IMR-90 (cell line): ENCODE results near the gene XRCC4. TPM values are rescaled to one million over a fixed set of nuclear protein-coding genes. Genes with fewer than 3 reads are reported as not detected.

Experiments
- ATAC-seq: fragments of 200-7000 bp; cut with Tn5 transposase; 2 replicates; pipeline ENCODE4 v1.9.1; 2020; ENCODE audit warnings: low read depth, mild to moderate bottlenecking, moderate library complexity
- BruUV-seq: library from RNA; stranded (reverse); fragments of 400-500 nt; replicated peaks from 2 replicates; lab custom pipeline; 2021; lab: Mats Ljungman, UMichigan
- CTCF ChIA-PET: fragments of 300-600 bp; formaldehyde crosslinking; extraction: SDS; loops from one replicate; lab custom pipeline; 2021; ENCODE audit warnings: antibody characterized with exemption; lab: Yijun Ruan, JAX
- POLR2A ChIA-PET: fragments of 300-600 bp; sonication (Branson Sonifier 250); formaldehyde crosslinking; loops from one replicate; lab custom pipeline; 2022; ENCODE audit warnings: antibody characterized with exemption; ENCODE audit not compliant: unreplicated experiment; lab: Charles Lee
- DNase-seq: peaks from one replicate; pipeline ENCODE4 v3.0.0; 2013
- H2AFZ ChIP-seq: replicated peaks from 2 replicates; pipeline ENCODE3; 2013; ENCODE audit warnings: low read length, mild to moderate bottlenecking; ENCODE audit not compliant: poor library complexity
- H2AK5ac ChIP-seq: 2 replicates; pipeline ENCODE4 v1.6.1; 2013; ENCODE audit warnings: low read depth, low read length, inconsistent platforms
- H2AK9ac ChIP-seq: replicated peaks from 2 replicates; pipeline ENCODE3; 2013; ENCODE audit warnings: mild to moderate bottlenecking, low read depth, low read length, moderate library complexity; ENCODE audit not compliant: poor library complexity
- H2BK120ac ChIP-seq: 2 replicates; pipeline ENCODE4 v1.6.1; 2013; ENCODE audit warnings: low read depth, low read length, inconsistent platforms
- H2BK15ac ChIP-seq: 3 replicates; pipeline ENCODE4 v1.6.1; 2013; ENCODE audit warnings: low read depth, low read length, inconsistent platforms
- H2BK20ac ChIP-seq: 2 replicates; pipeline ENCODE4 v1.6.1; 2013; ENCODE audit warnings: low read depth, mild to moderate bottlenecking, inconsistent platforms, low read length, moderate library complexity
- H2BK5ac ChIP-seq: 2 replicates; pipeline ENCODE4 v1.6.1; 2013; ENCODE audit warnings: mild to moderate bottlenecking, low read depth, low read length, inconsistent platforms; ENCODE audit not compliant: poor library complexity, severe bottlenecking
- H3K14ac ChIP-seq: replicated peaks from 2 replicates; pipeline ENCODE4 v1.6.1; 2013; ENCODE audit warnings: low read depth, low read length, inconsistent platforms
- H3K18ac ChIP-seq: 2 replicates; pipeline ENCODE4 v1.6.1; 2013; ENCODE audit warnings: low read depth, low read length, control low read depth
- H3K23ac ChIP-seq: 2 replicates; pipeline ENCODE4 v1.6.1; 2013; ENCODE audit warnings: low read depth, low read length, inconsistent platforms
- H3K27ac ChIP-seq: 2 replicates; pipeline ENCODE4 v1.5.1; 2013; ENCODE audit warnings: mild to moderate bottlenecking, control low read depth, low read length; ENCODE audit not compliant: insufficient read depth
- H3K27me3 ChIP-seq: 2 replicates; pipeline ENCODE4 v1.6.1; 2013; ENCODE audit warnings: low read length; ENCODE audit not compliant: control insufficient read depth, insufficient read depth
- H3K36me3 ChIP-seq: 2 replicates; pipeline ENCODE4 v1.6.1; 2013; ENCODE audit warnings: low read length, mixed read lengths; ENCODE audit not compliant: control insufficient read depth, insufficient read depth
- H3K4ac ChIP-seq: 2 replicates; pipeline ENCODE4 v1.6.1; 2013; ENCODE audit warnings: low read depth, low read length, inconsistent platforms
- H3K4me1 ChIP-seq: 2 replicates; pipeline ENCODE4 v1.6.1; 2013; ENCODE audit warnings: low read length, mixed read lengths; ENCODE audit not compliant: control insufficient read depth, insufficient read depth
- H3K4me2 ChIP-seq: 2 replicates; pipeline ENCODE4 v1.6.1; 2013; ENCODE audit warnings: low read depth, mild to moderate bottlenecking, control low read depth, low read length, moderate library complexity
- H3K4me3 ChIP-seq: 2 replicates; pipeline ENCODE4 v1.5.1; 2013; ENCODE audit warnings: low read depth, mild to moderate bottlenecking, control low read depth, low read length, moderate library complexity; ENCODE audit not compliant: insufficient read depth
- H3K56ac ChIP-seq: 2 replicates; pipeline ENCODE4 v1.6.1; 2013; ENCODE audit warnings: low read length, inconsistent platforms; ENCODE audit not compliant: insufficient read depth; ENCODE audit errors: extremely low read depth
- H3K79me1 ChIP-seq, 2 experiments: 2 replicates each; pipeline ENCODE4 v1.6.1; 2013; ENCODE audit warnings: low read length in 2 of 2, inconsistent platforms in 1 of 2, low read depth in 1 of 2
- H3K9ac ChIP-seq: 2 replicates; pipeline ENCODE4 v1.6.1; 2013; ENCODE audit warnings: low read depth, low read length, control low read depth
- H3K9me1 ChIP-seq: 2 replicates; pipeline ENCODE4 v1.6.1; 2013; ENCODE audit warnings: low read length, inconsistent platforms; ENCODE audit not compliant: insufficient read depth
- H3K9me3 ChIP-seq: 2 replicates; pipeline ENCODE4 v1.6.1; 2013; ENCODE audit warnings: low read length; ENCODE audit not compliant: control insufficient read depth, insufficient read depth
- H4K20me1 ChIP-seq: 2 replicates; pipeline ENCODE4 v1.6.1; 2013; ENCODE audit warnings: low read length, inconsistent platforms; ENCODE audit not compliant: insufficient read depth
- H4K5ac ChIP-seq: 2 replicates; pipeline ENCODE4 v1.6.1; 2013; ENCODE audit warnings: mild to moderate bottlenecking, low read depth, low read length, control low read depth
- H4K8ac ChIP-seq, 2 experiments: 2 replicates each; pipeline ENCODE4 v1.6.1; 2013; ENCODE audit warnings: low read depth in 2 of 2, low read length in 2 of 2, control low read depth in 1 of 2, inconsistent platforms in 1 of 2
- H4K91ac ChIP-seq: 2 replicates; pipeline ENCODE4 v1.6.1; 2013; ENCODE audit warnings: low read depth, low read length, inconsistent platforms; ENCODE audit not compliant: insufficient read depth
- CHD1 ChIP-seq: IDR thresholded peaks from 2 replicates; pipeline ENCODE4 v1.6.1; 2012; ENCODE audit warnings: low read depth, low read length, improper control_type of control experiment
- FOS ChIP-seq: fragments of 150-350 bp; IDR thresholded peaks from 2 replicates; pipeline ENCODE4 v1.6.1; 2016; ENCODE audit warnings: low read depth, low read length
- MXI1 ChIP-seq: IDR thresholded peaks from 2 replicates; pipeline ENCODE4 v1.6.1; 2012; ENCODE audit warnings: low read depth, mild to moderate bottlenecking, low read length, moderate library complexity, borderline replicate concordance
- NFE2L2 ChIP-seq: fragments of 150-350 bp; IDR thresholded peaks from 2 replicates; pipeline ENCODE4 v1.6.1; 2016; ENCODE audit warnings: low read depth, mild to moderate bottlenecking, low read length
- RAD21 ChIP-seq: IDR thresholded peaks from 2 replicates; pipeline ENCODE4 v1.6.1; 2012; ENCODE audit warnings: low read length, improper control_type of control experiment
- RCOR1 ChIP-seq: IDR thresholded peaks from 2 replicates; pipeline ENCODE4 v1.6.1; 2012; ENCODE audit warnings: mild to moderate bottlenecking, low read length, improper control_type of control experiment; ENCODE audit not compliant: insufficient replicate concordance
- USF2 ChIP-seq: fragments of 150-350 bp; IDR thresholded peaks from 2 replicates; pipeline ENCODE4 v1.6.1; 2017; ENCODE audit warnings: mild to moderate bottlenecking, antibody characterized with exemption, low read length, low read depth
- WGBS, 2 experiments: methylation state at CpG; one replicate each; pipeline versions ENCODE4 v1.1.5 to v1.1.7; 2013; ENCODE audit warnings: missing lambda C conversion rate in 2 of 2; ENCODE audit not compliant: insufficient read length in 1 of 2; ENCODE audit errors: extremely low coverage in 2 of 2; 5-methylcytosine and 5-hydroxymethylcytosine counted together
- dilution Hi-C: fragments of 300-500 bp; cut with HindIII; formaldehyde crosslinking; loops from one replicate; pipeline ENCODE4 v1.14.3; 2018; ENCODE audit warnings: low sequenced_read_pairs; ENCODE audit not compliant: unreplicated experiment
- in situ Hi-C: fragments of 300-500 bp; cut with MboI; formaldehyde crosslinking; loops from 3 replicates; pipeline ENCODE4 v1.14.3; 2019; ENCODE audit warnings: low sequenced_read_pairs, inconsistent platforms, mixed read lengths
- intact Hi-C: fragments of 100-400 bp; cut with micrococcal nuclease; formaldehyde crosslinking; loops from 2 replicates; pipeline ENCODE4 v1.10.0; 2022
- polyA plus RNA-seq, 3 experiments: library from polyadenylated mRNA; depleted of rRNA; stranded (reverse); fragments of >200 nt; gene quantifications; 2 replicates each; pipeline ENCODE4 v1.2.3, GENCODE V29; 2012; ENCODE audit warnings: low replicate concordance in 1 of 3
- total RNA-seq: library from RNA; depleted of rRNA; stranded (reverse); fragments of >200 nt; gene quantifications from 2 replicates; pipeline ENCODE4 v1.2.3, GENCODE V29; 2012

The XRCC4 gene
- total and polyA plus RNA-seq, 2 of the 4 experiments (the other 2 are of a cell fraction) = 3.5 to 4.7 TPM

- H4K91ac ChIP-seq = no peak overlapping the region
- H4K8ac ChIP-seq = no peak overlapping the region
- H3K27ac ChIP-seq = no peak overlapping the region
- ChIA-PET CTCF (no interaction called here), POLR2A (no interaction called here)
- no TSS peak for BruUV-seq
- H2AFZ ChIP-seq = no peak overlapping the region
- dilution Hi-C loops = no loop called here
- no peak overlapping the region for H3K23ac ChIP-seq
- H2AK5ac ChIP-seq = no peak overlapping the region
- DNase-seq (no peak), ATAC-seq (no peak)
- no peaks in the 10 kb centered on the region for H3K9me3 ChIP-seq
- no peak overlapping the region for H3K4ac ChIP-seq
- intact Hi-C loops = no loop called here
- no peak overlapping the region for H3K4me3 ChIP-seq
- no peak for TF ChIP-seq CHD1
- no peak for TF ChIP-seq USF2
- TF ChIP-seq RCOR1 = no peak
- no peak for TF ChIP-seq MXI1
- no peak for TF ChIP-seq FOS
- TF ChIP-seq RAD21 = no peak
- TF ChIP-seq NFE2L2 = peak; percentile 41; the same call in 1 of the 2 replicates
- no peak overlapping the region for H3K14ac ChIP-seq
- no peaks in the 10 kb centered on the region for H3K9me1 ChIP-seq
- no peaks in the 10 kb centered on the region for H3K27me3 ChIP-seq
- H2BK120ac ChIP-seq = no peak overlapping the region
- H3K79me1 ChIP-seq = no peaks in the 10 kb centered on the region
- H3K56ac ChIP-seq = no peak overlapping the region
- no peak overlapping the region for H4K5ac ChIP-seq
- WGBS, 2 experiments = no CpG with 5 or more reads among the region's 2 CpGs
- no peaks in the 10 kb centered on the region for H3K36me3 ChIP-seq
- H3K4me1 ChIP-seq = no peaks in the 10 kb centered on the region
- no peak overlapping the region for H3K4me2 ChIP-seq
- H2BK20ac ChIP-seq = no peak overlapping the region
- H3K18ac ChIP-seq = no peak overlapping the region
- H2AK9ac ChIP-seq = no peak overlapping the region
- in situ Hi-C loops = no loop called here
- no peak overlapping the region for H2BK5ac ChIP-seq
- H3K9ac ChIP-seq = no peak overlapping the region
- no peaks in the 10 kb centered on the region for H4K20me1 ChIP-seq
- H2BK15ac ChIP-seq = no peak overlapping the region
These were observed 92.4 kb downstream of the XRCC4 start for GRCh38 chr5:83169571-83170337.
